ENCODE results near the gene SPATA31D1. TPM values are rescaled to one million over a fixed set of nuclear protein-coding genes. Genes with fewer than 3 reads are reported as not detected.

Gene SPATA31D1
- polyA plus RNA-seq, 1 donor from 2014 or later, result not detected

GRCh38 chr9:81989700-81990099 lies 1.1 kb downstream of the SPATA31D1 start:
- H3K9me3 ChIP-seq (ENCODE audit: low read length), result no peaks in the 10 kb centered on the region
- H3K4me2 ChIP-seq (ENCODE audit: low read length), result no peak overlapping the region
- no peaks in the 10 kb centered on the region for H3K79me2 ChIP-seq (replicated peaks; ENCODE audit: insufficient read depth, low read length)
- no peak overlapping the region for H2AFZ ChIP-seq (ENCODE audit: low read depth, low read length)
- no peak for TF ChIP-seq TAF1 (IDR thresholded peaks at IDR 0.05; ENCODE audit: low read depth)
- TF ChIP-seq RAD21 (conservative IDR thresholded peaks at IDR 0.05), result no peak
- no peak for TF ChIP-seq SMC3 (conservative IDR thresholded peaks at IDR 0.05; ENCODE audit: poor library complexity)
- no peak for TF ChIP-seq EP300 (conservative IDR thresholded peaks at IDR 0.05; ENCODE audit: poor library complexity, severe bottlenecking)
- TF ChIP-seq REST (IDR thresholded peaks at IDR 0.05; ENCODE audit: borderline replicate concordance), result no peak
- no peak overlapping the region for H3K4me3 ChIP-seq (ENCODE audit: low read length)
- no peaks in the 10 kb centered on the region for H3K27me3 ChIP-seq (ENCODE audit: insufficient read depth, low read depth, low read length)
- H3K27ac ChIP-seq (ENCODE audit: low read length), result no peak overlapping the region
- no peaks in the 10 kb centered on the region for H3K36me3 ChIP-seq (ENCODE audit: insufficient read depth, low read length)
- no peaks in the 10 kb centered on the region for H3K9me2 ChIP-seq (ENCODE audit: insufficient read depth, low read length)
- H4K20me1 ChIP-seq (ENCODE audit: insufficient read depth), result no peaks in the 10 kb centered on the region
- H3F3A ChIP-seq (ENCODE audit: insufficient read depth, low read length, poor library complexity, severe bottlenecking), result no peaks in the 10 kb centered on the region
- no peak overlapping the region for H3K9ac ChIP-seq (ENCODE audit: low read length)

GRCh38 chr9:81993656-81994055 lies 5.1 kb downstream of the SPATA31D1 start:
- no peak overlapping the region for H3K27ac ChIP-seq (ENCODE audit: low read length)
- no peak overlapping the region for H2AFZ ChIP-seq (ENCODE audit: low read depth, low read length)
- no peaks in the 10 kb centered on the region for H3K9me2 ChIP-seq (ENCODE audit: insufficient read depth, low read length)
- no peaks in the 10 kb centered on the region for H3K27me3 ChIP-seq (ENCODE audit: insufficient read depth, low read depth, low read length)
- no peak overlapping the region for H3K9ac ChIP-seq (ENCODE audit: low read length)
- no peak overlapping the region for H3K4me3 ChIP-seq (ENCODE audit: low read length)
- H3K4me2 ChIP-seq (ENCODE audit: low read length), result no peak overlapping the region
- H3K9me3 ChIP-seq (ENCODE audit: low read length), result no peaks in the 10 kb centered on the region
- H4K20me1 ChIP-seq (ENCODE audit: insufficient read depth), result no peaks in the 10 kb centered on the region
- no peaks in the 10 kb centered on the region for H3K79me2 ChIP-seq (replicated peaks; ENCODE audit: insufficient read depth, low read length)
- no peaks in the 10 kb centered on the region for H3F3A ChIP-seq (ENCODE audit: insufficient read depth, low read length, poor library complexity, severe bottlenecking)
- no peak for TF ChIP-seq MXI1 (conservative IDR thresholded peaks at IDR 0.05; ENCODE audit: poor library complexity, severe bottlenecking)
- TF ChIP-seq EZH2 (IDR thresholded peaks at IDR 0.05; ENCODE audit: borderline replicate concordance, insufficient read depth, low read length, poor library complexity, severe bottlenecking), result no peak
- TF ChIP-seq POLR2AphosphoS5 (IDR thresholded peaks at IDR 0.05), result no peak
- no peak for TF ChIP-seq RAD21 (conservative IDR thresholded peaks at IDR 0.05)
- TF ChIP-seq REST (IDR thresholded peaks at IDR 0.05; ENCODE audit: borderline replicate concordance), result no peak
- no peak for TF ChIP-seq CTCF (IDR thresholded peaks at IDR 0.05; ENCODE audit: poor library complexity, severe bottlenecking)
- no peaks in the 10 kb centered on the region for H3K36me3 ChIP-seq (ENCODE audit: insufficient read depth, low read length)

Data from neural cell (in vitro differentiated cells).